H9 (cell line): ENCODE results near the gene PLXNA2. TPM values are rescaled to one million over a fixed set of nuclear protein-coding genes. Genes with fewer than 3 reads are reported as not detected.

Experiments used
- DNase-seq: peaks from one replicate; pipeline ENCODE4 v3.0.0-alpha.2; 2017
- H2AFZ ChIP-seq: one replicate; pipeline ENCODE4 v1.6.1; 2013; ENCODE audit warnings: mild to moderate bottlenecking, low read length, control low read depth, moderate library complexity
- H2AK5ac ChIP-seq: 2 replicates; pipeline ENCODE4 v1.6.1; 2013; ENCODE audit warnings: low read length, control low read depth, mixed read lengths; ENCODE audit not compliant: insufficient read length
- H2BK120ac ChIP-seq: one replicate; pipeline ENCODE4 v1.6.1; 2013; ENCODE audit warnings: low read depth, mild to moderate bottlenecking, low read length, control low read depth, inconsistent platforms; ENCODE audit not compliant: poor library complexity, severe bottlenecking
- H2BK12ac ChIP-seq: 2 replicates; pipeline ENCODE4 v1.6.1; 2013; ENCODE audit warnings: low read length, control low read depth, mixed read lengths, low read depth; ENCODE audit not compliant: insufficient read length
- H2BK15ac ChIP-seq: 2 replicates; pipeline ENCODE4 v1.6.1; 2013; ENCODE audit warnings: low read depth, low read length, control low read depth
- H2BK20ac ChIP-seq: one replicate; pipeline ENCODE4 v1.6.1; 2013; ENCODE audit warnings: low read depth, mild to moderate bottlenecking, low read length, control low read depth, inconsistent platforms; ENCODE audit not compliant: poor library complexity, severe bottlenecking
- H2BK5ac ChIP-seq: 2 replicates; pipeline ENCODE4 v1.6.1; 2013; ENCODE audit warnings: low read length, control low read depth, mixed read lengths; ENCODE audit not compliant: insufficient read length
- H3K14ac ChIP-seq: 2 replicates; pipeline ENCODE4 v1.6.1; 2013; ENCODE audit warnings: low read length, control low read depth; ENCODE audit not compliant: insufficient read depth
- H3K18ac ChIP-seq: 2 replicates; pipeline ENCODE4 v1.6.1; 2013; ENCODE audit warnings: low read depth, mild to moderate bottlenecking, mixed read lengths, low read length, control low read depth; ENCODE audit not compliant: insufficient read length
- H3K23ac ChIP-seq: 2 replicates; pipeline ENCODE4 v1.6.1; 2013; ENCODE audit warnings: low read length, control low read depth, mixed read lengths, low read depth; ENCODE audit not compliant: insufficient read length
- H3K23me2 ChIP-seq: 2 replicates; pipeline ENCODE4 v1.6.1; 2013; ENCODE audit warnings: low read depth, mild to moderate bottlenecking, mixed read lengths, low read length, control low read depth; ENCODE audit not compliant: insufficient read length, poor library complexity, severe bottlenecking
- H3K27ac ChIP-seq: 2 replicates; pipeline ENCODE4 v1.5.1; 2013; ENCODE audit warnings: low read length, control low read depth, mixed read lengths, low read depth; ENCODE audit not compliant: insufficient read length
- H3K27me3 ChIP-seq: 2 replicates; pipeline ENCODE4 v1.6.1; 2013; ENCODE audit warnings: low read length, control low read depth, inconsistent platforms; ENCODE audit not compliant: insufficient read depth
- H3K4ac ChIP-seq: 2 replicates; pipeline ENCODE4 v1.6.1; 2013; ENCODE audit warnings: low read depth, mild to moderate bottlenecking, control low read depth, inconsistent platforms, low read length, moderate library complexity
- H3K4me1 ChIP-seq: 2 replicates; pipeline ENCODE4 v1.6.1; 2013; ENCODE audit warnings: low read length, control low read depth, inconsistent platforms; ENCODE audit not compliant: insufficient read depth
- H3K4me2 ChIP-seq: 2 replicates; pipeline ENCODE4 v1.6.1; 2013; ENCODE audit warnings: low read length, control low read depth, mixed read lengths; ENCODE audit not compliant: insufficient read length, insufficient read depth
- H3K56ac ChIP-seq: 2 replicates; pipeline ENCODE4 v1.6.1; 2013; ENCODE audit warnings: low read depth, mild to moderate bottlenecking, mixed read lengths, low read length, control low read depth; ENCODE audit not compliant: insufficient read length
- H3K79me1 ChIP-seq: 2 replicates; pipeline ENCODE4 v1.6.1; 2013; ENCODE audit warnings: low read depth, mild to moderate bottlenecking, moderate library complexity, low read length, control low read depth, inconsistent platforms; ENCODE audit not compliant: insufficient read depth, poor library complexity, severe bottlenecking
- H3K79me2 ChIP-seq: 2 replicates; pipeline ENCODE4 v1.6.1; 2013; ENCODE audit warnings: low read length, control low read depth, inconsistent platforms; ENCODE audit not compliant: insufficient read depth
- H3K9ac ChIP-seq: 2 replicates; pipeline ENCODE4 v1.6.1; 2013; ENCODE audit warnings: low read length, control low read depth, mixed read lengths; ENCODE audit not compliant: insufficient read length; ENCODE audit errors: extremely low read depth
- H3K9me3 ChIP-seq: one replicate; pipeline ENCODE4 v1.6.1; 2013; ENCODE audit warnings: low read depth, low read length, inconsistent platforms; ENCODE audit not compliant: control insufficient read depth
- H3T11ph ChIP-seq: one replicate; pipeline ENCODE4 v1.6.1; 2013; ENCODE audit warnings: mild to moderate bottlenecking, low read length, control low read depth, inconsistent platforms
- H4K20me1 ChIP-seq: one replicate; pipeline ENCODE4 v1.6.1; 2013; ENCODE audit not compliant: control insufficient read depth, insufficient read length, insufficient read depth
- H4K5ac ChIP-seq: 2 replicates; pipeline ENCODE4 v1.6.1; 2013; ENCODE audit warnings: low read depth, mild to moderate bottlenecking, mixed read lengths, low read length, control low read depth; ENCODE audit not compliant: insufficient read length
- H4K8ac ChIP-seq: replicated peaks from 2 replicates; pipeline ENCODE4 v1.6.1; 2013; ENCODE audit warnings: low read length, control low read depth, mixed read lengths, low read depth; ENCODE audit not compliant: insufficient read length
- H4K91ac ChIP-seq: 2 replicates; pipeline ENCODE4 v1.6.1; 2013; ENCODE audit warnings: low read depth, mild to moderate bottlenecking, moderate library complexity, mixed read lengths, low read length, control low read depth; ENCODE audit not compliant: insufficient read length
- H3K27ac Mint-ChIP-seq, 3 experiments: 2 replicates in 2 of 3; 3 replicates in 1 of 3; pipeline ENCODE4 v1.8.0; 2020 to 2021; ENCODE audit warnings: mixed read lengths in 3 of 3, mild to moderate bottlenecking in 1 of 3, moderate library complexity in 1 of 3
- H3K27me3 Mint-ChIP-seq: 2 replicates; pipeline ENCODE4 v1.8.0; 2021; ENCODE audit warnings: low read depth, mild to moderate bottlenecking, moderate library complexity, mixed read lengths
- H3K36me3 Mint-ChIP-seq, 3 experiments: 2 replicates in 2 of 3; 3 replicates in 1 of 3; pipeline ENCODE4 v1.8.0; 2020 to 2021; ENCODE audit warnings: low read depth in 3 of 3, mixed read lengths in 3 of 3; ENCODE audit not compliant: insufficient read depth in 1 of 3
- H3K4me1 Mint-ChIP-seq, 2 experiments: 2 replicates each; pipeline ENCODE4 v1.8.0; 2020; ENCODE audit warnings: mixed read lengths in 2 of 2
- H3K4me3 Mint-ChIP-seq, 2 experiments: 2 replicates in 1 of 2; 3 replicates in 1 of 2; pipeline ENCODE4 v1.8.0; 2020 to 2021; ENCODE audit warnings: mild to moderate bottlenecking in 2 of 2, mixed read lengths in 2 of 2, moderate library complexity in 1 of 2
- H3K9me3 Mint-ChIP-seq, 2 experiments: 2 replicates in 1 of 2; 3 replicates in 1 of 2; pipeline ENCODE4 v1.8.0; 2020; ENCODE audit warnings: mild to moderate bottlenecking in 2 of 2, mixed read lengths in 2 of 2, moderate library complexity in 1 of 2
- WGBS: extraction: QIAGEN DNeasy Blood & Tissue Kit; methylation state at CpG from one replicate; pipeline ENCODE4 v1.1.7; 2013; ENCODE audit warnings: missing lambda C conversion rate, low lambda C conversion rate, mixed read lengths; ENCODE audit not compliant: insufficient read length; ENCODE audit errors: extremely low coverage; 5-methylcytosine and 5-hydroxymethylcytosine counted together
- total RNA-seq: library from RNA; stranded (reverse); gene quantifications from 2 replicates; pipeline ENCODE4 v1.2.1, GENCODE V29; 2021
- TF ChIP-seq, protein P1 (sequence below): fragments of 200-600 bp; sonication (generic); conservative IDR thresholded peaks from 3 replicates; pipeline ENCODE4 v1.8.0; 2021; ENCODE audit warnings: antibody characterized with exemption, mild to moderate bottlenecking

The PLXNA2 gene
- total RNA-seq, 1 experiment from 2014 or later, result 0.57 TPM

DNA sequence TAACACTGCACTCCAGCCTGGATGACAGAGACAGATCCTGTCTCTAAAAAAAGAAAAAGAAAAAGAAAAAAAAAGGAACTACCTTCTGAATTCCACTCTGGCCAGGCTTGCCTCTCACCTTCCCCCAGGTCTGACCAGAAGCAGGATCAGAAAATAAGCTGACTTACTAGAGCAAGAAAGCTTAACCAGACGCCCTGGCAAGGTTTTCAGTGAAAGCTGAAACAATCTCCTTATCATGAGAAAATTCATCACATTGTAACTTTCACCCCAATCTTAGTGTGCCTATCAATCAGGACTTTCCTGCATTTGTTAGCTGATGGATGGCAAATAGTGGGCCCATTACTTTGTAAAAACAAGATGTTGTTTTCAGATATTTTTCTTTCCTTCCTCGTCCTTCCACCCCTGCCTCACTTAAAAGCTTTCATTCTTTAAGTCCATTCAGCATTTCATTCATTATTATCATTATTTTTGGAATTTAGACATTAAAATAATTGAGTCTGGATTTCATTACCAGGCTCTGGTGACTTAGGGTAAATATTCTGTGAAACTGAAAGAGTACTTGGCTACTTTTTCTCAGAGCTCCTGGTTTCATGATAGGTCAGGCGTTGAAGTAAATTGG lies 236.8 kb downstream of the PLXNA2 start:
- H3K4me1 ChIP-seq, result no peaks in the 10 kb centered on the region
- H3K9ac ChIP-seq, result no peak overlapping the region
- H3K23ac ChIP-seq, result no peak overlapping the region
- H4K5ac ChIP-seq, result no peak overlapping the region
- H3K23me2 ChIP-seq, result no peaks in the 10 kb centered on the region
- H2BK5ac ChIP-seq, result no peak overlapping the region
- no peaks in the 10 kb centered on the region for H3K9me3 ChIP-seq
- no peak overlapping the region for H3T11ph ChIP-seq
- no peak overlapping the region for H2BK15ac ChIP-seq
- no peaks in the 10 kb centered on the region for H3K79me2 ChIP-seq
- TF ChIP-seq, protein P1, sequence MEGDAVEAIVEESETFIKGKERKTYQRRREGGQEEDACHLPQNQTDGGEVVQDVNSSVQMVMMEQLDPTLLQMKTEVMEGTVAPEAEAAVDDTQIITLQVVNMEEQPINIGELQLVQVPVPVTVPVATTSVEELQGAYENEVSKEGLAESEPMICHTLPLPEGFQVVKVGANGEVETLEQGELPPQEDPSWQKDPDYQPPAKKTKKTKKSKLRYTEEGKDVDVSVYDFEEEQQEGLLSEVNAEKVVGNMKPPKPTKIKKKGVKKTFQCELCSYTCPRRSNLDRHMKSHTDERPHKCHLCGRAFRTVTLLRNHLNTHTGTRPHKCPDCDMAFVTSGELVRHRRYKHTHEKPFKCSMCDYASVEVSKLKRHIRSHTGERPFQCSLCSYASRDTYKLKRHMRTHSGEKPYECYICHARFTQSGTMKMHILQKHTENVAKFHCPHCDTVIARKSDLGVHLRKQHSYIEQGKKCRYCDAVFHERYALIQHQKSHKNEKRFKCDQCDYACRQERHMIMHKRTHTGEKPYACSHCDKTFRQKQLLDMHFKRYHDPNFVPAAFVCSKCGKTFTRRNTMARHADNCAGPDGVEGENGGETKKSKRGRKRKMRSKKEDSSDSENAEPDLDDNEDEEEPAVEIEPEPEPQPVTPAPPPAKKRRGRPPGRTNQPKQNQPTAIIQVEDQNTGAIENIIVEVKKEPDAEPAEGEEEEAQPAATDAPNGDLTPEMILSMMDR, result no peak
- no peak overlapping the region for H2AFZ ChIP-seq
- no peaks in the 10 kb centered on the region for H4K20me1 ChIP-seq
- H3K14ac ChIP-seq, result no peak overlapping the region
- Mint-ChIP-seq H3K9me3 (no peaks in the 10 kb centered on the region; a peak in 1 of 5 replicates), H3K4me3 (no peak overlapping the region), H3K27ac (no peak overlapping the region), H3K4me1 (no peaks in the 10 kb centered on the region), H3K36me3 (no peaks in the 10 kb centered on the region), H3K27me3 (peaks cover 6% of the 10 kb centered on the region)
- H3K4ac ChIP-seq, result no peak overlapping the region
- no peak overlapping the region for H4K91ac ChIP-seq
- H2BK20ac ChIP-seq, result no peak overlapping the region
- H3K56ac ChIP-seq, result no peak overlapping the region
- H2BK12ac ChIP-seq, result no peak overlapping the region
- DNase-seq, result no peak
- H3K4me2 ChIP-seq, result no peak overlapping the region
- H3K27me3 ChIP-seq, result no peaks in the 10 kb centered on the region
- no peak overlapping the region for H3K18ac ChIP-seq
- H2AK5ac ChIP-seq, result no peak overlapping the region
- no peak overlapping the region for H3K27ac ChIP-seq
- H2BK120ac ChIP-seq, result no peak overlapping the region
- no peak overlapping the region for H4K8ac ChIP-seq
- no peaks in the 10 kb centered on the region for H3K79me1 ChIP-seq
- WGBS, result no CpG with 5 or more reads among the region's 3 CpGs
